HEK293 (cell line): Measurements from ENCODE around the gene STK10.

Experiments used
- CTCF ChIA-PET: fragments of 350-600 bp; formaldehyde crosslinking; extraction: SDS; loops from one replicate; lab custom pipeline; 2021; ENCODE audit warnings: antibody characterized with exemption; lab: Yijun Ruan, JAX
- POLR2A ChIA-PET: fragments of 300-600 bp; formaldehyde crosslinking; extraction: SDS; loops from one replicate; lab custom pipeline; 2020; ENCODE audit warnings: antibody characterized with exemption, inconsistent platforms; lab: Yijun Ruan, JAX
- H3K27ac ChIP-seq: fragments of 200-500 bp; sonication (Bioruptor generic); 2 replicates; pipeline ENCODE4 v1.5.1; 2014; ENCODE audit warnings: low read depth, low read length, control low read depth, inconsistent platforms; ENCODE audit errors: extremely low read depth
- H3K36me3 ChIP-seq, 2 experiments: fragments of 200-500 bp in 1 of 2; sonication (Bioruptor generic) in 1 of 2; 1 replicate in 1 of 2; 2 replicates in 1 of 2; pipeline ENCODE4 v1.5.1; 2014 to 2017; ENCODE audit warnings: inconsistent platforms in 2 of 2, low read length in 2 of 2; ENCODE audit not compliant: control insufficient read depth in 2 of 2, insufficient read depth in 1 of 2
- H3K4me1 ChIP-seq: fragments of 200-500 bp; sonication (Bioruptor generic); 2 replicates; pipeline ENCODE4 v1.5.1; 2014; ENCODE audit warnings: mild to moderate bottlenecking, low read length, inconsistent platforms; ENCODE audit not compliant: control insufficient read depth, insufficient read depth
- H3K4me3 ChIP-seq: 2 replicates; pipeline ENCODE4 v1.5.1; 2011; ENCODE audit warnings: low read depth, mild to moderate bottlenecking, control low read depth, low read length, moderate library complexity
- H3K9me3 ChIP-seq: fragments of 200-500 bp; sonication (Bioruptor generic); 2 replicates; pipeline ENCODE4 v1.5.1; 2014; ENCODE audit warnings: low read depth, low read length, inconsistent platforms; ENCODE audit not compliant: control insufficient read depth, insufficient read depth
- FEZF1 ChIP-seq: fragments of 450-650 bp; formaldehyde crosslinking; IDR thresholded peaks from 2 replicates; pipeline ENCODE4 v1.5.1; 2016; ENCODE audit warnings: missing biosample characterization, missing genetic modification characterization
- GLI2 ChIP-seq: fragments of 450-650 bp; formaldehyde crosslinking; IDR thresholded peaks from 2 replicates; pipeline ENCODE4; 2017; ENCODE audit warnings: missing biosample characterization, missing genetic modification characterization, low read depth, borderline replicate concordance
- KLF1 ChIP-seq: fragments of 450-650 bp; formaldehyde crosslinking; IDR thresholded peaks from 2 replicates; pipeline ENCODE4 v1.5.1; 2016; ENCODE audit warnings: missing biosample characterization, missing genetic modification characterization
- PRDM1 ChIP-seq: fragments of 450-650 bp; formaldehyde crosslinking; IDR thresholded peaks from 2 replicates; pipeline ENCODE4; 2016; ENCODE audit warnings: missing biosample characterization, missing genetic modification characterization
- RBAK ChIP-seq: fragments of 450-650 bp; formaldehyde crosslinking; IDR thresholded peaks from 2 replicates; pipeline ENCODE4 v1.5.1; 2016; ENCODE audit warnings: missing biosample characterization, missing genetic modification characterization
- REPIN1 ChIP-seq: fragments of 450-650 bp; formaldehyde crosslinking; IDR thresholded peaks from 2 replicates; pipeline ENCODE4 v1.5.1; 2017; ENCODE audit warnings: missing biosample characterization, missing genetic modification characterization, low read depth
- SCRT1 ChIP-seq: fragments of 450-650 bp; formaldehyde crosslinking; IDR thresholded peaks from 2 replicates; pipeline ENCODE4 v1.5.1; 2016; ENCODE audit warnings: missing biosample characterization, missing genetic modification characterization, borderline replicate concordance
- SETDB1 ChIP-seq: IDR thresholded peaks from one replicate; pipeline ENCODE4 v1.6.1; 2017; ENCODE audit warnings: mild to moderate bottlenecking, low read length, moderate library complexity, mixed read lengths; ENCODE audit not compliant: insufficient read length
- WT1 ChIP-seq: fragments of 450-650 bp; formaldehyde crosslinking; IDR thresholded peaks from 2 replicates; pipeline ENCODE4 v1.5.1; 2016; ENCODE audit warnings: missing biosample characterization, missing genetic modification characterization
- ZFP37 ChIP-seq: fragments of 450-650 bp; formaldehyde crosslinking; IDR thresholded peaks from 2 replicates; pipeline ENCODE4 v1.5.1; 2016; ENCODE audit warnings: missing biosample characterization, missing genetic modification characterization
- ZIC2 ChIP-seq: fragments of 450-650 bp; formaldehyde crosslinking; IDR thresholded peaks from 2 replicates; pipeline ENCODE4 v1.5.1; 2016; ENCODE audit warnings: missing biosample characterization, missing genetic modification characterization
- ZNF114 ChIP-seq: fragments of 450-650 bp; formaldehyde crosslinking; IDR thresholded peaks from 2 replicates; pipeline ENCODE4 v1.5.0; 2017; ENCODE audit warnings: missing biosample characterization, missing genetic modification characterization
- ZNF121 ChIP-seq: fragments of 450-650 bp; formaldehyde crosslinking; IDR thresholded peaks from 2 replicates; pipeline ENCODE4 v1.5.1; 2016; ENCODE audit warnings: missing biosample characterization, missing genetic modification characterization
- ZNF155 ChIP-seq: fragments of 450-650 bp; formaldehyde crosslinking; IDR thresholded peaks from 2 replicates; pipeline ENCODE4 v1.5.1; 2016; ENCODE audit warnings: missing biosample characterization, missing genetic modification characterization
- ZNF2 ChIP-seq: fragments of 450-650 bp; formaldehyde crosslinking; IDR thresholded peaks from 2 replicates; pipeline ENCODE4 v1.5.1; 2016; ENCODE audit warnings: missing biosample characterization, missing genetic modification characterization
- ZNF426 ChIP-seq: fragments of 450-650 bp; formaldehyde crosslinking; IDR thresholded peaks from 2 replicates; pipeline ENCODE4 v1.5.1; 2017; ENCODE audit warnings: missing biosample characterization, missing genetic modification characterization, mild to moderate bottlenecking, inconsistent platforms, moderate library complexity
- ZNF544 ChIP-seq: fragments of 450-650 bp; formaldehyde crosslinking; IDR thresholded peaks from 2 replicates; pipeline ENCODE4 v1.5.0; 2017; ENCODE audit warnings: missing biosample characterization, missing genetic modification characterization
- ZNF610 ChIP-seq: fragments of 450-650 bp; formaldehyde crosslinking; IDR thresholded peaks from 2 replicates; pipeline ENCODE4 v1.5.1; 2016; ENCODE audit warnings: missing biosample characterization, missing genetic modification characterization, borderline replicate concordance
- ZNF664 ChIP-seq: fragments of 450-650 bp; formaldehyde crosslinking; IDR thresholded peaks from 2 replicates; pipeline ENCODE4 v1.5.1; 2016; ENCODE audit warnings: missing biosample characterization, missing genetic modification characterization
- ZNF701 ChIP-seq: fragments of 450-650 bp; formaldehyde crosslinking; IDR thresholded peaks from 2 replicates; pipeline ENCODE4 v1.5.1; 2016; ENCODE audit warnings: missing biosample characterization, missing genetic modification characterization
- ZNF707 ChIP-seq: fragments of 450-650 bp; formaldehyde crosslinking; IDR thresholded peaks from 2 replicates; pipeline ENCODE4 v1.5.1; 2016; ENCODE audit warnings: missing biosample characterization, missing genetic modification characterization
- ZNF768 ChIP-seq: fragments of 450-650 bp; formaldehyde crosslinking; IDR thresholded peaks from 2 replicates; pipeline ENCODE4 v1.5.1; 2018; ENCODE audit warnings: missing biosample characterization, mild to moderate bottlenecking, missing genetic modification characterization
- ZNF830 ChIP-seq: fragments of 450-650 bp; IDR thresholded peaks from 2 replicates; pipeline ENCODE4 v1.5.0; 2018; ENCODE audit warnings: missing biosample characterization, missing genetic modification characterization, low read depth, mild to moderate bottlenecking, moderate library complexity
- ZSCAN23 ChIP-seq: fragments of 450-650 bp; formaldehyde crosslinking; IDR thresholded peaks from 2 replicates; pipeline ENCODE4 v1.5.1; 2016; ENCODE audit warnings: missing biosample characterization, missing genetic modification characterization
- TF ChIP-seq, protein P1 (sequence below): fragments of 450-650 bp; formaldehyde crosslinking; IDR thresholded peaks from 2 replicates; pipeline ENCODE4 v1.5.1; 2016; ENCODE audit warnings: missing biosample characterization, missing genetic modification characterization
- TF ChIP-seq, protein P2 (sequence below): fragments of 450-650 bp; formaldehyde crosslinking; IDR thresholded peaks from 2 replicates; pipeline ENCODE4 v1.5.1; 2016; ENCODE audit warnings: missing biosample characterization, missing genetic modification characterization
- TF ChIP-seq, protein P3 (sequence below): fragments of 450-650 bp; formaldehyde crosslinking; IDR thresholded peaks from 2 replicates; pipeline ENCODE4 v1.5.1; 2016; ENCODE audit warnings: missing biosample characterization, missing genetic modification characterization
- TF ChIP-seq, protein P4 (sequence below): sonication (generic); formaldehyde crosslinking; IDR thresholded peaks from 2 replicates; pipeline ENCODE4 v1.8.1; 2022; ENCODE audit warnings: mild to moderate bottlenecking, moderate library complexity, missing genetic modification reagents

The STK10 gene

DNA sequence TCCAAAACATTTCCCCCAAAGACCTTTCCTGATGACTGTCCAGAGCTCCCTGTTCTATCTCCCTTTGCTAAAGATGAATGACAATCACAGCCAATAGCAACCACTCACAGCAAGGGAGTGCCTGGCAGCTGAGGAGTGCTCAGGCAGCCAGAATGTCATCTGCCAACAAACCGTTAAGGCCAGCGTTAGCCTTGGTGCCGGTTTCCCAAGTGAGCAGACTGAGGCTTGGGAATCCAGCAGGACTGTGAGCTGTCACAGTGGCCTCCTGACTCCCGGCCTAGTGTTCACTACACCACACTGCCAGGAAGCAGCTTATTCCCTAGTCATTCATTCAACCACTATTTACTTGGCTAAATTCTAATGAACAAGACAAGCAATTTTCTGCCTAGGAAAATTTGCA is 24.7 kb downstream of the STK10 start:
- H3K27ac ChIP-seq, result no peak overlapping the region
- ChIA-PET POLR2A (interaction anchor here (0.7 to 1.2 kb wide), 2 partner anchors 9 to 10 kb away, joined by 3 to 9 read pairs; no protein-coding TSS in a partner anchor), CTCF (no interaction called here)
- TF ChIP-seq ZNF544 (tag by site-specific recombination), result no peak
- TF ChIP-seq, protein P1, sequence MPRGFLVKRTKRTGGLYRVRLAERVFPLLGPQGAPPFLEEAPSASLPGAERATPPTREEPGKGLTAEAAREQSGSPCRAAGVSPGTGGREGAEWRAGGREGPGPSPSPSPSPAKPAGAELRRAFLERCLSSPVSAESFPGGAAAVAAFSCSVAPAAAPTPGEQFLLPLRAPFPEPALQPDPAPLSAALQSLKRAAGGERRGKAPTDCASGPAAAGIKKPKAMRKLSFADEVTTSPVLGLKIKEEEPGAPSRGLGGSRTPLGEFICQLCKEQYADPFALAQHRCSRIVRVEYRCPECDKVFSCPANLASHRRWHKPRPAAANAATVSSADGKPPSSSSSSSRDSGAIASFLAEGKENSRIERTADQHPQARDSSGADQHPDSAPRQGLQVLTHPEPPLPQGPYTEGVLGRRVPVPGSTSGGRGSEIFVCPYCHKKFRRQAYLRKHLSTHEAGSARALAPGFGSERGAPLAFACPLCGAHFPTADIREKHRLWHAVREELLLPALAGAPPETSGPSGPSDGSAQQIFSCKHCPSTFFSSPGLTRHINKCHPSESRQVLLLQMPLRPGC (tag by site-specific recombination), result no peak
- no peak for TF ChIP-seq RBAK (tag by site-specific recombination)
- no peak for TF ChIP-seq ZNF155
- TF ChIP-seq ZNF707, result no peak
- no peak for TF ChIP-seq ZFP37 (tag by site-specific recombination)
- TF ChIP-seq, protein P2, sequence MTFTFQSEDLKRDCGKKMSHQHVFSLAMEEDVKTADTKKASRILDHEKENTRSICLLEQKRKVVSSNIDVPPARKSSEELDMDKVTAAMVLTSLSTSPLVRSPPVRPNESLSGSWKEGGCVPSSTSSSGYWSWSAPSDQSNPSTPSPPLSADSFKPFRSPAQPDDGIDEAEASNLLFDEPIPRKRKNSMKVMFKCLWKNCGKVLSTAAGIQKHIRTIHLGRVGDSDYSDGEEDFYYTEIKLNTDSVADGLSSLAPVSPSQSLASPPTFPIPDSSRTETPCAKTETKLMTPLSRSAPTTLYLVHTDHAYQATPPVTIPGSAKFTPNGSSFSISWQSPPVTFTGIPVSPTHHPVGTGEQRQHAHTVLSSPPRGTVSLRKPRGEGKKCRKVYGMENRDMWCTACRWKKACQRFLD, result no peak
- no peak for TF ChIP-seq SETDB1
- TF ChIP-seq ZNF830 (tag by site-specific recombination), result no peak
- no peak for TF ChIP-seq KLF1
- TF ChIP-seq FEZF1, result no peak
- no peak for TF ChIP-seq PRDM1
- no peak for TF ChIP-seq ZNF610
- no peak for TF ChIP-seq ZNF121 (tag by site-specific recombination)
- no peaks in the 10 kb centered on the region for H3K9me3 ChIP-seq
- H3K4me3 ChIP-seq, result no peak overlapping the region
- H3K36me3 ChIP-seq, result no peaks in the 10 kb centered on the region
- H3K4me1 ChIP-seq, result no peaks in the 10 kb centered on the region

DNA sequence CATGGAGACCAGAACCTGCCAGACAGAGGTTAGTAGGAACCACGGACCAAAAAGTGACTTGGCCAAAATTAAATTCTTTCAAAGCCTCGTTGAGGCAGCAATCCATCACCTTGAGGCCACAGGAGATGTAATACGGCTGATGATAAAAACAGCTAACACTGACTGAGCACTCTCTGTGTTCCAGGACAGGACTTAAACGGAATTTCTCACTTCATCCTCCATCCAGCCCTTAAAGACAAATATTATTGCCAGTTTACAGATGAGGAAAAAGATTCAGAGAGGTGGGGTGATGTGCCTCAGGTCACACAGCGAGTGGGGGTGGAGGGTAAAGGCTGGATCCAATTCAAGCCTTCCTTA is 25.1 kb downstream of the STK10 start:
- no peak overlapping the region for H3K27ac ChIP-seq
- H3K4me3 ChIP-seq, result no peak overlapping the region
- no peaks in the 10 kb centered on the region for H3K36me3 ChIP-seq
- TF ChIP-seq ZSCAN23 (no peak), REPIN1 (tag by site-specific recombination) (no peak), ZNF768 (tag by site-specific recombination) (peak; percentile 38; the same call in 1 of the 2 replicates), ZNF114 (no peak), ZNF426 (tag by site-specific recombination) (no peak), SCRT1 (tag by site-specific recombination) (no peak), ZNF701 (tag by site-specific recombination) (no peak)
- ChIA-PET POLR2A (interaction anchor here (1.2 kb wide), 1 partner anchor 10 kb away, joined by 3 read pairs; no protein-coding TSS in a partner anchor), CTCF (interaction anchor here (0.5 kb wide), 1 partner anchor 7 kb away, joined by 3 read pairs; no protein-coding TSS in a partner anchor)
- H3K9me3 ChIP-seq, result no peaks in the 10 kb centered on the region
- H3K4me1 ChIP-seq, result no peaks in the 10 kb centered on the region

DNA sequence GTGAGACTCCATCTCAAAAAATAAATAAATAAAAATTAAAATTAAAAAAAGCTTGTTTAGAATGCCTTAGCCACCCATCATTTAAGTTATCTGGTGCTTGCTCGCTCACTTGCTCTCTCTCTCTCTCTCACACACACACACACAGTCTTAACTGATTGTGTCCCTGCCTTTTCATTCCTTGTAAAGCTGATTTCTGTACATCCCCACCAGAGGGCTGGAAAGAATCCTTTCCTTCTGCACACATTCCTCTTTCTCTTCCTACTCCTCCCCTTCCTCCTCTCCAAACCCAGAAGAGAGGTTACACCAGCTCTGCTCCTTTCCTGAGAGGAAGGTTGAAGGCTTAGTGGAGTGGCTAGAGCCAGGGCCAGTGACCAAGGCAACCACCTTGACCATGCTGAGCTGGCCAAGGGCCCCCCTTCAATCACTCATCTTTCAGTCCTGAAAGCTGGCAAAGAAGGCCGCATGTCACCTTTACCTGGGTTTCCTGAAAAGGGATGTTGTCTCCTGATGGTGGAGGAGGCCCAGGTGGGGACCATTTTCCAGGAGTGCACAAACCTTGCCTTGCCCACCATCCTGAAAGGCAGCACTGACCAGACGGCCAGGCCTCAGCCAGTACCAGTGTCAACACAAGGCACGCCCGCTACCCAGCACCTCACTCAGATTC is 25.6 kb downstream of the STK10 start:
- H3K4me1 ChIP-seq, result no peaks in the 10 kb centered on the region
- CTCF ChIA-PET, result interaction anchor here (0.5 to 1.0 kb wide), 2 partner anchors 8 to 12 kb away, joined by 3 to 6 read pairs; no protein-coding TSS in a partner anchor
- no peaks in the 10 kb centered on the region for H3K9me3 ChIP-seq
- H3K27ac ChIP-seq, result no peak overlapping the region
- H3K36me3 ChIP-seq, result no peaks in the 10 kb centered on the region
- POLR2A ChIA-PET, result interaction anchor here (1.2 kb wide), 1 partner anchor 11 kb away, joined by 3 read pairs; no protein-coding TSS in a partner anchor
- no peak overlapping the region for H3K4me3 ChIP-seq
- TF ChIP-seq ZNF2 (tag by site-specific recombination) (no peak), ZNF114 (no peak), GLI2 (tag by site-specific recombination) (no peak), PRDM1 (0 out of 2 replicates have a peak, but pooled peaks have one; percentile 8), ZNF830 (tag by site-specific recombination) (no peak), ZNF664 (tag by site-specific recombination) (no peak), ZIC2 (tag by site-specific recombination) (no peak), WT1 (tag by site-specific recombination) (no peak)
- TF ChIP-seq, protein P3, sequence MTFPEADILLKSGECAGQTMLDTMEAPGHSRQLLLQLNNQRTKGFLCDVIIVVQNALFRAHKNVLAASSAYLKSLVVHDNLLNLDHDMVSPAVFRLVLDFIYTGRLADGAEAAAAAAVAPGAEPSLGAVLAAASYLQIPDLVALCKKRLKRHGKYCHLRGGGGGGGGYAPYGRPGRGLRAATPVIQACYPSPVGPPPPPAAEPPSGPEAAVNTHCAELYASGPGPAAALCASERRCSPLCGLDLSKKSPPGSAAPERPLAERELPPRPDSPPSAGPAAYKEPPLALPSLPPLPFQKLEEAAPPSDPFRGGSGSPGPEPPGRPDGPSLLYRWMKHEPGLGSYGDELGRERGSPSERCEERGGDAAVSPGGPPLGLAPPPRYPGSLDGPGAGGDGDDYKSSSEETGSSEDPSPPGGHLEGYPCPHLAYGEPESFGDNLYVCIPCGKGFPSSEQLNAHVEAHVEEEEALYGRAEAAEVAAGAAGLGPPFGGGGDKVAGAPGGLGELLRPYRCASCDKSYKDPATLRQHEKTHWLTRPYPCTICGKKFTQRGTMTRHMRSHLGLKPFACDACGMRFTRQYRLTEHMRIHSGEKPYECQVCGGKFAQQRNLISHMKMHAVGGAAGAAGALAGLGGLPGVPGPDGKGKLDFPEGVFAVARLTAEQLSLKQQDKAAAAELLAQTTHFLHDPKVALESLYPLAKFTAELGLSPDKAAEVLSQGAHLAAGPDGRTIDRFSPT, result no peak
- TF ChIP-seq, protein P4, sequence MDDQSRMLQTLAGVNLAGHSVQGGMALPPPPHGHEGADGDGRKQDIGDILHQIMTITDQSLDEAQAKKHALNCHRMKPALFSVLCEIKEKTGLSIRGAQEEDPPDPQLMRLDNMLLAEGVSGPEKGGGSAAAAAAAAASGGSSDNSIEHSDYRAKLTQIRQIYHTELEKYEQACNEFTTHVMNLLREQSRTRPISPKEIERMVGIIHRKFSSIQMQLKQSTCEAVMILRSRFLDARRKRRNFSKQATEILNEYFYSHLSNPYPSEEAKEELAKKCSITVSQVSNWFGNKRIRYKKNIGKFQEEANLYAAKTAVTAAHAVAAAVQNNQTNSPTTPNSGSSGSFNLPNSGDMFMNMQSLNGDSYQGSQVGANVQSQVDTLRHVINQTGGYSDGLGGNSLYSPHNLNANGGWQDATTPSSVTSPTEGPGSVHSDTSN (CRISPR knock-in tag), result no peak
